MM.1S (cell line): ENCODE measurements around the gene SOX18.

Source experiments
- DNase-seq: peaks from one replicate; pipeline ENCODE4 v3.0.0-alpha.2; 2015
- H2AFZ ChIP-seq: fragments of 300-600 bp; sonication (generic); 2 replicates; pipeline ENCODE4 v1.6.0; 2016; ENCODE audit warnings: antibody characterized with exemption, low read length
- H3F3A ChIP-seq: fragments of 300-600 bp; sonication (generic); 2 replicates; pipeline ENCODE4 v1.6.1; 2016; ENCODE audit warnings: mild to moderate bottlenecking, antibody characterized with exemption, low read length, moderate library complexity, mixed read lengths; ENCODE audit not compliant: insufficient read depth
- H3K27ac ChIP-seq: fragments of 300-600 bp; sonication (generic); 2 replicates; pipeline ENCODE4 v1.5.1; 2016; ENCODE audit warnings: mild to moderate bottlenecking, low read length
- H3K27me3 ChIP-seq: fragments of 300-600 bp; sonication (generic); replicated peaks from 2 replicates; pipeline ENCODE4 v1.6.0; 2016; ENCODE audit warnings: low read length; ENCODE audit not compliant: insufficient read depth
- H3K36me3 ChIP-seq: fragments of 300-600 bp; sonication (generic); replicated peaks from 2 replicates; pipeline ENCODE4 v1.6.1; 2016; ENCODE audit warnings: mild to moderate bottlenecking, low read length, mixed read lengths; ENCODE audit not compliant: insufficient read depth
- H3K4me1 ChIP-seq: fragments of 300-600 bp; sonication (generic); 2 replicates; pipeline ENCODE4 v1.6.1; 2016; ENCODE audit warnings: low read length, mixed read lengths
- H3K4me2 ChIP-seq: fragments of 300-600 bp; sonication (generic); 2 replicates; pipeline ENCODE4 v1.6.0; 2016; ENCODE audit warnings: low read depth, low read length
- H3K4me3 ChIP-seq: fragments of 300-600 bp; sonication (generic); 2 replicates; pipeline ENCODE4 v1.5.1; 2016; ENCODE audit warnings: low read length, mixed read lengths
- H3K79me2 ChIP-seq: fragments of 300-600 bp; sonication (generic); 2 replicates; pipeline ENCODE4 v1.6.1; 2016; ENCODE audit warnings: mixed run types, low read length, mixed read lengths
- H3K9ac ChIP-seq: fragments of 300-600 bp; sonication (generic); 2 replicates; pipeline ENCODE4 v1.6.1; 2016; ENCODE audit warnings: low read length, mixed read lengths
- H3K9me2 ChIP-seq: fragments of 300-600 bp; sonication (generic); replicated peaks from 2 replicates; pipeline ENCODE4 v1.6.1; 2016; ENCODE audit warnings: mild to moderate bottlenecking, low read length, mixed read lengths; ENCODE audit not compliant: insufficient read depth
- H3K9me3 ChIP-seq: fragments of 300-600 bp; sonication (generic); replicated peaks from 2 replicates; pipeline ENCODE4 v1.6.1; 2016; ENCODE audit warnings: mild to moderate bottlenecking, low read length, mixed read lengths; ENCODE audit not compliant: insufficient read depth
- H4K20me1 ChIP-seq: fragments of 300-600 bp; sonication (generic); 2 replicates; pipeline ENCODE4 v1.6.1; 2016; ENCODE audit warnings: mild to moderate bottlenecking, low read length, moderate library complexity, mixed read lengths; ENCODE audit not compliant: insufficient read depth
- EZH2 ChIP-seq: fragments of 300-600 bp; sonication (generic); optimal IDR thresholded peaks from 2 replicates; pipeline ENCODE3; 2017; ENCODE audit warnings: low read depth, mild to moderate bottlenecking, antibody characterized with exemption, low read length, mixed read lengths
- EZH2phosphoT487 ChIP-seq: fragments of 300-600 bp; sonication (generic); IDR thresholded peaks from 2 replicates; pipeline ENCODE4 v1.6.1; 2018; ENCODE audit warnings: antibody characterized with exemption, low read length
- TF ChIP-seq, protein P1 (sequence below): fragments of 300-600 bp; sonication (generic); IDR thresholded peaks from 2 replicates; pipeline ENCODE4 v1.5.1; 2016; ENCODE audit warnings: antibody characterized with exemption, low read length, mixed read lengths

The SOX18 gene

DNA sequence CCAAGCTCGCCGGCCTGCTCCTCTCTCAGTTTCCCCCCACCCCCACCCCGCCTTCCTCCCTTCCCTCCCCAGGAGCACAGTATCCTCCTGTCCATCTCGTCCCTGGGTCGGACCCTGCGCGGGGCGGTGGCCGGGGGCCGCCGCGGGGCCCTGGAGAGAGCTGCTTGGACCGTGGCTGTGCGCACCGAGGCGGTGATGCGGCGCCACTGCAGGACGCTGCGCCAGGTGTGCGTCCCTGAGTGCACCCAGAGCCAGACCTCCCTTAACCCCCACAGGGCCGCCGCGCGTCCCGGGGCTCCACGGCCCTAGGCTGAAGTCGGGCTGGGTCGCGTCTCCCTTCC is 11.2 kb downstream of the SOX18 start:
- Histone ChIP-seq H3F3A (no peaks in the 10 kb centered on the region), H3K27me3 (peaks cover 36% of the 10 kb centered on the region), H4K20me1 (no peaks in the 10 kb centered on the region), H2AFZ (no peak overlapping the region), H3K9ac (no peak overlapping the region), H3K4me2 (peak overlapping the region; percentile 98), H3K9me3 (no peaks in the 10 kb centered on the region), H3K4me3 (peak overlapping the region; percentile 77; the same call in 1 of the 2 replicates), H3K9me2 (no peaks in the 10 kb centered on the region), H3K36me3 (no peaks in the 10 kb centered on the region), H3K79me2 (no peaks in the 10 kb centered on the region), H3K4me1 (no peaks in the 10 kb centered on the region), H3K27ac (no peak overlapping the region)
- DNase-seq, result peak; percentile 44
- TF ChIP-seq EZH2, result no peak
- no peak for TF ChIP-seq EZH2phosphoT487
- TF ChIP-seq, protein P1, sequence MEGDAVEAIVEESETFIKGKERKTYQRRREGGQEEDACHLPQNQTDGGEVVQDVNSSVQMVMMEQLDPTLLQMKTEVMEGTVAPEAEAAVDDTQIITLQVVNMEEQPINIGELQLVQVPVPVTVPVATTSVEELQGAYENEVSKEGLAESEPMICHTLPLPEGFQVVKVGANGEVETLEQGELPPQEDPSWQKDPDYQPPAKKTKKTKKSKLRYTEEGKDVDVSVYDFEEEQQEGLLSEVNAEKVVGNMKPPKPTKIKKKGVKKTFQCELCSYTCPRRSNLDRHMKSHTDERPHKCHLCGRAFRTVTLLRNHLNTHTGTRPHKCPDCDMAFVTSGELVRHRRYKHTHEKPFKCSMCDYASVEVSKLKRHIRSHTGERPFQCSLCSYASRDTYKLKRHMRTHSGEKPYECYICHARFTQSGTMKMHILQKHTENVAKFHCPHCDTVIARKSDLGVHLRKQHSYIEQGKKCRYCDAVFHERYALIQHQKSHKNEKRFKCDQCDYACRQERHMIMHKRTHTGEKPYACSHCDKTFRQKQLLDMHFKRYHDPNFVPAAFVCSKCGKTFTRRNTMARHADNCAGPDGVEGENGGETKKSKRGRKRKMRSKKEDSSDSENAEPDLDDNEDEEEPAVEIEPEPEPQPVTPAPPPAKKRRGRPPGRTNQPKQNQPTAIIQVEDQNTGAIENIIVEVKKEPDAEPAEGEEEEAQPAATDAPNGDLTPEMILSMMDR, result no peak

DNA sequence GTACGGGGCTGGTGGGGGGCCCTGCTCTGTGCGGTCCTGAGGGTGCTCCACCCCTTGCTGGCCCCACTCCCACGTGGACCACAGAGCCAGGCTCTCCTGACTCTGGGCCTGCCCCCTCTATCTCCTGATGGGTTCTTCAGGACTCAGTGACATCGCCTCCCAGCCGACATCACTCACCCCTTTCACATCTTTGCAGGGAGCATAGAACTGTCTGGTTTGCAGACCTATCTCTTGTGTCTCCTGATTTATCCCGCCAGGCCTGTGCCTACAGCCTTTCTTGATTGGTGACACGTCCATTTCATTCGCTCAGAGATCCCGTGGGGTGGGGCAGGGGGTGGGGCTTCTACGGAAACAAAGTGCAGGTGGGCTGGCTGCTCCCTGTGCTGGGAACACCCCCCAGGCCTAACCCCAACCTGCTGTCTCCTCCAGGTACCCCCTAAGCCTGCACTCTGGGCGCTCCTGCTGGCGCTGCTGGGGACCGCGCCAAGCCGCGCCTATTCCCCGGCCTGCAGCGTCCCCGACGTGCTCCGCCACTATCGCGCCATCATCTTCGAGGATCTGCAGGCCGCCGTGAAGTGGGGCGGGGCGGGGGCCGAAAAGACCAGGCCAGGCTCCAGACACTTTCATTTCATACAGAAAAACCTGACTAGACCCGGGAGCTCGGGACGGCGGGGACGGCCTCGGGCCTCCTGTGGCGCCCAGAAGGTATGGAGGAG is 11.8 kb downstream of the SOX18 start:
- TF ChIP-seq, protein P1, result no peak
- H3K4me1 ChIP-seq, result no peaks in the 10 kb centered on the region
- H3K4me3 ChIP-seq, result peak overlapping the region; percentile 77; the same call in 1 of the 2 replicates
- H3K27ac ChIP-seq, result no peak overlapping the region
- no peaks in the 10 kb centered on the region for H4K20me1 ChIP-seq
- no peaks in the 10 kb centered on the region for H3K9me2 ChIP-seq
- H3K79me2 ChIP-seq, result no peaks in the 10 kb centered on the region
- no peak overlapping the region for H2AFZ ChIP-seq
- H3K4me2 ChIP-seq, result peak overlapping the region; percentile 98
- no peak overlapping the region for H3K9ac ChIP-seq
- DNase-seq, result no peak
- peaks cover 36% of the 10 kb centered on the region for H3K27me3 ChIP-seq
- no peaks in the 10 kb centered on the region for H3K9me3 ChIP-seq
- H3F3A ChIP-seq, result no peaks in the 10 kb centered on the region
- H3K36me3 ChIP-seq, result no peaks in the 10 kb centered on the region

DNA sequence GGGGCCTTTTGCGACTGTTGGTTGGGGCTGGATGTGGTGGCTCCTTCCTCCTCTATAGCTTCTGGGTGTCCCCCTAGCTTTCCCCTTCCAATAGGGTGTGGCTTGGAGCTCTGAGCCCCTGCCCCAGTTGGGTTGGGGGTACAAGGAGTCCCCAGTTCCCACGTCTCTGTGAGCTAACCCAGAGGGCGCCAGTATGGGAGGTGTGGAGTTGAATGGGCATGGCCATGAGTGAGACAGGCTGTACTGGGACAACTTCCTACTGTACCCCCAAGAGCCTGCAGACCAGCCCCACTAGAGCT is 12.3 kb downstream of the SOX18 start:
- Histone ChIP-seq H3K27me3 (peaks cover 32% of the 10 kb centered on the region), H3K9me2 (no peaks in the 10 kb centered on the region), H3K4me2 (no peak overlapping the region), H3K9me3 (no peaks in the 10 kb centered on the region), H3K79me2 (no peaks in the 10 kb centered on the region), H3K9ac (no peak overlapping the region), H4K20me1 (no peaks in the 10 kb centered on the region), H3K4me1 (no peaks in the 10 kb centered on the region), H3K36me3 (no peaks in the 10 kb centered on the region), H3F3A (no peaks in the 10 kb centered on the region), H2AFZ (no peak overlapping the region), H3K27ac (no peak overlapping the region), H3K4me3 (no peak overlapping the region)
- DNase-seq, result no peak
- TF ChIP-seq EZH2 (no peak), EZH2phosphoT487 (no peak)
- TF ChIP-seq, protein P1, result no peak
